Activated CD4-positive, alpha-beta memory T cell treated with anti-CD3 and anti-CD28 coated beads for 36 hours (primary cell): ENCODE results near the gene ANO9. TPM values are rescaled to one million over a fixed set of nuclear protein-coding genes. Genes with fewer than 3 reads are reported as not detected.

ENCODE experiments used
- CTCF ChIA-PET: fragments of 350-600 bp; sonication (Branson Sonifier 250); formaldehyde crosslinking; loops from one replicate; lab custom pipeline; 2021; ENCODE audit warnings: antibody characterized with exemption, inconsistent platforms; lab: Charles Lee
- POLR2A ChIA-PET: fragments of 350-600 bp; sonication (Branson Sonifier 250); formaldehyde crosslinking; loops from one replicate; lab custom pipeline; 2021; ENCODE audit warnings: antibody characterized with exemption; lab: Charles Lee
- DNase-seq: peaks from one replicate; pipeline ENCODE4 v3.0.0-alpha.2; 2020
- H3K27ac Mint-ChIP-seq: one replicate; pipeline ENCODE4 v1.8.0; 2021; ENCODE audit warnings: mixed read lengths
- H3K27me3 Mint-ChIP-seq: one replicate; pipeline ENCODE4 v1.8.0; 2021; ENCODE audit warnings: mixed read lengths
- H3K36me3 Mint-ChIP-seq: one replicate; pipeline ENCODE4 v1.8.0; 2021; ENCODE audit warnings: mixed read lengths
- H3K4me1 Mint-ChIP-seq: one replicate; pipeline ENCODE4 v1.8.0; 2021; ENCODE audit warnings: low read depth, mixed read lengths
- H3K4me3 Mint-ChIP-seq: one replicate; pipeline ENCODE4 v1.8.0; 2021; ENCODE audit warnings: mild to moderate bottlenecking, mixed read lengths
- H3K9me3 Mint-ChIP-seq: one replicate; pipeline ENCODE4 v1.8.0; 2021; ENCODE audit warnings: mixed read lengths
- intact Hi-C: fragments of 100-400 bp; cut with micrococcal nuclease; formaldehyde crosslinking; loops from one replicate; pipeline ENCODE4 v1.15.1; 2023
- total RNA-seq, 2 experiments: library from RNA; stranded (reverse); gene quantifications; one replicate each; pipeline ENCODE4 v1.2.3, GENCODE V29; 2021

Gene ANO9
- total RNA-seq, 2 experiments from 2014 or later, result 41.7 to 45.6 TPM

- Mint-ChIP-seq H3K4me1 (no peaks in the 10 kb centered on the region), H3K9me3 (no peaks in the 10 kb centered on the region), H3K27me3 (no peaks in the 10 kb centered on the region), H3K4me3 (no peak overlapping the region), H3K36me3 (peaks cover 2% of the 10 kb centered on the region), H3K27ac (no peak overlapping the region)
- intact Hi-C loops, result no loop called here
- CTCF ChIA-PET, result interaction anchor here (1.0 kb wide), 1 partner anchor 72 kb away, joined by 3 read pairs; no protein-coding TSS in a partner anchor
- DNase-seq, result no peak
- POLR2A ChIA-PET, result no interaction called here
Observed at GRCh38 chr11:479311-479710, 37.5 kb upstream of the ANO9 start.

- no peak overlapping the region for H3K4me3 Mint-ChIP-seq
- DNase-seq, result no peak
- H3K4me1 Mint-ChIP-seq, result no peaks in the 10 kb centered on the region
- POLR2A ChIA-PET, result no interaction called here
- H3K27me3 Mint-ChIP-seq, result no peaks in the 10 kb centered on the region
- intact Hi-C loops, result no loop called here
- no peaks in the 10 kb centered on the region for H3K9me3 Mint-ChIP-seq
- CTCF ChIA-PET, result no interaction called here
- peaks cover 2% of the 10 kb centered on the region for H3K36me3 Mint-ChIP-seq
- H3K27ac Mint-ChIP-seq, result no peak overlapping the region
Observed at GRCh38 chr11:477052-477715, 35.4 kb upstream of the ANO9 start.

- ChIA-PET CTCF (no interaction called here), POLR2A (no interaction called here)
- Mint-ChIP-seq H3K27ac (no peak overlapping the region), H3K4me1 (no peaks in the 10 kb centered on the region), H3K9me3 (no peaks in the 10 kb centered on the region), H3K4me3 (no peak overlapping the region), H3K27me3 (no peaks in the 10 kb centered on the region), H3K36me3 (peaks cover 2% of the 10 kb centered on the region)
- DNase-seq, result no peak
- intact Hi-C loops, result no loop called here
Observed at GRCh38 chr11:476416-476815, 34.6 kb upstream of the ANO9 start.

GRCh38 chr11:475941-476340 is 34.1 kb upstream of the ANO9 start:
- Mint-ChIP-seq H3K27ac (no peak overlapping the region), H3K9me3 (no peaks in the 10 kb centered on the region), H3K4me1 (no peaks in the 10 kb centered on the region), H3K4me3 (no peak overlapping the region), H3K36me3 (peaks cover under 1% of the 10 kb centered on the region), H3K27me3 (no peaks in the 10 kb centered on the region)
- POLR2A ChIA-PET, result no interaction called here
- no peak for DNase-seq
- intact Hi-C loops, result no loop called here
- CTCF ChIA-PET, result no interaction called here

GRCh38 chr11:474914-475506 is 33.2 kb upstream of the ANO9 start:
- no peaks in the 10 kb centered on the region for H3K9me3 Mint-ChIP-seq

GRCh38 chr11:473962-474785 is 32.4 kb upstream of the ANO9 start:
- no peak overlapping the region for H3K4me3 Mint-ChIP-seq
- CTCF ChIA-PET, result no interaction called here
- H3K9me3 Mint-ChIP-seq, result no peaks in the 10 kb centered on the region
- no peak for DNase-seq
- POLR2A ChIA-PET, result no interaction called here
- no peak overlapping the region for H3K27ac Mint-ChIP-seq
- H3K4me1 Mint-ChIP-seq, result no peaks in the 10 kb centered on the region
- no peaks in the 10 kb centered on the region for H3K27me3 Mint-ChIP-seq
- intact Hi-C loops, result no loop called here
- H3K36me3 Mint-ChIP-seq, result no peaks in the 10 kb centered on the region

More at GRCh38 chr11:474914-475506, 33.2 kb upstream of the ANO9 start:
- ChIA-PET CTCF (no interaction called here), POLR2A (no interaction called here)
- Mint-ChIP-seq H3K4me3 (no peak overlapping the region), H3K4me1 (no peaks in the 10 kb centered on the region), H3K27ac (no peak overlapping the region), H3K27me3 (no peaks in the 10 kb centered on the region), H3K36me3 (no peaks in the 10 kb centered on the region)
- intact Hi-C loops, result no loop called here
- DNase-seq, result no peak

- DNase-seq, result no peak
- H3K4me1 Mint-ChIP-seq, result no peaks in the 10 kb centered on the region
- ChIA-PET POLR2A (no interaction called here), CTCF (no interaction called here)
- H3K4me3 Mint-ChIP-seq, result no peak overlapping the region
- H3K27me3 Mint-ChIP-seq, result no peaks in the 10 kb centered on the region
- intact Hi-C loops, result no loop called here
- H3K27ac Mint-ChIP-seq, result no peak overlapping the region
- H3K9me3 Mint-ChIP-seq, result no peaks in the 10 kb centered on the region
- no peaks in the 10 kb centered on the region for H3K36me3 Mint-ChIP-seq
Observed at GRCh38 chr11:473415-473814, 31.6 kb upstream of the ANO9 start.

- intact Hi-C loops, result no loop called here
- no peak for DNase-seq
- no peaks in the 10 kb centered on the region for H3K9me3 Mint-ChIP-seq
- POLR2A ChIA-PET, result no interaction called here
- no peaks in the 10 kb centered on the region for H3K27me3 Mint-ChIP-seq
- no peaks in the 10 kb centered on the region for H3K4me1 Mint-ChIP-seq
- no peaks in the 10 kb centered on the region for H3K36me3 Mint-ChIP-seq
- no peak overlapping the region for H3K27ac Mint-ChIP-seq
- no peak overlapping the region for H3K4me3 Mint-ChIP-seq
- CTCF ChIA-PET, result no interaction called here
Observed at GRCh38 chr11:472816-473215, 31.0 kb upstream of the ANO9 start.

GRCh38 chr11:472272-472671 is 30.5 kb upstream of the ANO9 start:
- no peaks in the 10 kb centered on the region for H3K36me3 Mint-ChIP-seq
- POLR2A ChIA-PET, result no interaction called here
- H3K27ac Mint-ChIP-seq, result no peak overlapping the region
- DNase-seq, result no peak
- no peak overlapping the region for H3K4me3 Mint-ChIP-seq
- intact Hi-C loops, result no loop called here
- CTCF ChIA-PET, result interaction anchor here (0.7 kb wide), 1 partner anchor 167 kb away, joined by 10 read pairs; no protein-coding TSS in a partner anchor
- no peaks in the 10 kb centered on the region for H3K27me3 Mint-ChIP-seq
- H3K4me1 Mint-ChIP-seq, result no peaks in the 10 kb centered on the region
- H3K9me3 Mint-ChIP-seq, result no peaks in the 10 kb centered on the region

- Mint-ChIP-seq H3K4me3 (no peak overlapping the region), H3K27ac (no peak overlapping the region), H3K9me3 (no peaks in the 10 kb centered on the region), H3K36me3 (no peaks in the 10 kb centered on the region), H3K4me1 (no peaks in the 10 kb centered on the region), H3K27me3 (no peaks in the 10 kb centered on the region)
- intact Hi-C loops, result no loop called here
- CTCF ChIA-PET, result interaction anchor here (0.7 kb wide), 1 partner anchor 168 kb away, joined by 10 read pairs; no protein-coding TSS in a partner anchor
- POLR2A ChIA-PET, result no interaction called here
- DNase-seq, result no peak
Observed at GRCh38 chr11:471468-472145, 29.8 kb upstream of the ANO9 start.

GRCh38 chr11:469684-470560 is 28.1 kb upstream of the ANO9 start:
- intact Hi-C loops, result no loop called here
- POLR2A ChIA-PET, result no interaction called here
- no peak for DNase-seq
- CTCF ChIA-PET, result no interaction called here
- no peaks in the 10 kb centered on the region for H3K9me3 Mint-ChIP-seq
- H3K27me3 Mint-ChIP-seq, result no peaks in the 10 kb centered on the region
- no peaks in the 10 kb centered on the region for H3K4me1 Mint-ChIP-seq
- H3K27ac Mint-ChIP-seq, result no peak overlapping the region
- no peak overlapping the region for H3K4me3 Mint-ChIP-seq
- H3K36me3 Mint-ChIP-seq, result peaks cover 2% of the 10 kb centered on the region
